ENCODE data around the gene NHSL2. TPM values are rescaled to one million over a fixed set of nuclear protein-coding genes. Genes with fewer than 3 reads are reported as not detected.

NHSL2 gene
- total RNA-seq, 1 donor from 2014 or later, result 57.6 TPM

GRCh38 chrX:72016881-72017783 lies 106.5 kb downstream of the NHSL2 start:
- no peak for DNase-seq (ENCODE audit: low spot score)
- Mint-ChIP-seq H3K4me3 (ENCODE audit: unreplicated experiment) (no peak overlapping the region), H3K27ac (ENCODE audit: unreplicated experiment) (no peak overlapping the region), H3K9me3 (ENCODE audit: unreplicated experiment) (no peaks in the 10 kb centered on the region), H3K36me3 (ENCODE audit: low read depth, unreplicated experiment) (no peaks in the 10 kb centered on the region), H3K4me1 (ENCODE audit: unreplicated experiment) (no peaks in the 10 kb centered on the region), H3K27me3 (ENCODE audit: unreplicated experiment) (peaks cover 4% of the 10 kb centered on the region)
- no peak for TF ChIP-seq CTCF (IDR thresholded peaks at IDR 0.05; ENCODE audit: unreplicated experiment)

GRCh38 chrX:72018277-72019112 lies 107.8 kb downstream of the NHSL2 start:
- Mint-ChIP-seq H3K27me3 (ENCODE audit: unreplicated experiment) (peaks cover 4% of the 10 kb centered on the region), H3K4me1 (ENCODE audit: unreplicated experiment) (peaks cover 2% of the 10 kb centered on the region), H3K36me3 (ENCODE audit: low read depth, unreplicated experiment) (no peaks in the 10 kb centered on the region), H3K27ac (ENCODE audit: unreplicated experiment) (no peak overlapping the region), H3K9me3 (ENCODE audit: unreplicated experiment) (no peaks in the 10 kb centered on the region), H3K4me3 (ENCODE audit: unreplicated experiment) (no peak overlapping the region)
- peak; percentile 85 for DNase-seq (ENCODE audit: low spot score)
- peak; percentile 77 for TF ChIP-seq CTCF (IDR thresholded peaks at IDR 0.05; ENCODE audit: unreplicated experiment)

GRCh38 chrX:72019487-72019886 lies 108.8 kb downstream of the NHSL2 start:
- Mint-ChIP-seq H3K4me3 (ENCODE audit: unreplicated experiment) (no peak overlapping the region), H3K36me3 (ENCODE audit: low read depth, unreplicated experiment) (no peaks in the 10 kb centered on the region), H3K9me3 (ENCODE audit: unreplicated experiment) (no peaks in the 10 kb centered on the region), H3K4me1 (ENCODE audit: unreplicated experiment) (peaks cover 2% of the 10 kb centered on the region), H3K27me3 (ENCODE audit: unreplicated experiment) (peaks cover 4% of the 10 kb centered on the region), H3K27ac (ENCODE audit: unreplicated experiment) (no peak overlapping the region)
- TF ChIP-seq CTCF (IDR thresholded peaks at IDR 0.05; ENCODE audit: unreplicated experiment), result no peak
- DNase-seq (ENCODE audit: low spot score), result no peak

GRCh38 chrX:72020204-72020603 lies 109.6 kb downstream of the NHSL2 start:
- H3K27me3 Mint-ChIP-seq (ENCODE audit: unreplicated experiment), result peaks cover 4% of the 10 kb centered on the region
- TF ChIP-seq CTCF (IDR thresholded peaks at IDR 0.05; ENCODE audit: unreplicated experiment), result no peak
- H3K27ac Mint-ChIP-seq (ENCODE audit: unreplicated experiment), result no peak overlapping the region
- no peaks in the 10 kb centered on the region for H3K9me3 Mint-ChIP-seq (ENCODE audit: unreplicated experiment)
- no peaks in the 10 kb centered on the region for H3K36me3 Mint-ChIP-seq (ENCODE audit: low read depth, unreplicated experiment)
- DNase-seq (ENCODE audit: low spot score), result no peak
- peak overlapping the region; percentile 21 for H3K4me3 Mint-ChIP-seq (ENCODE audit: unreplicated experiment)
- H3K4me1 Mint-ChIP-seq (ENCODE audit: unreplicated experiment), result peaks cover 2% of the 10 kb centered on the region

Data from endothelial cell (in vitro differentiated cells).